ENCODE results near the gene MYL7.

MYL7 gene

GRCh38 chr7:44096326-44096881, 44.7 kb downstream of the MYL7 start:
- Histone ChIP-seq H3K4me1 (ENCODE audit: insufficient read depth, low read length, severe bottlenecking) (peaks cover 92% of the 10 kb centered on the region), H3K36me3 (ENCODE audit: insufficient read depth, low read length) (no peaks in the 10 kb centered on the region), H3K27ac (ENCODE audit: low read depth, low read length, poor library complexity, severe bottlenecking) (peak overlapping the region; percentile 96)

GRCh38 chr7:44095781-44096180, 45.4 kb downstream of the MYL7 start:
- no peak for TF ChIP-seq EZH2 (IDR thresholded peaks at IDR 0.05; ENCODE audit: borderline replicate concordance, low read length)
- TF ChIP-seq, protein P1, sequence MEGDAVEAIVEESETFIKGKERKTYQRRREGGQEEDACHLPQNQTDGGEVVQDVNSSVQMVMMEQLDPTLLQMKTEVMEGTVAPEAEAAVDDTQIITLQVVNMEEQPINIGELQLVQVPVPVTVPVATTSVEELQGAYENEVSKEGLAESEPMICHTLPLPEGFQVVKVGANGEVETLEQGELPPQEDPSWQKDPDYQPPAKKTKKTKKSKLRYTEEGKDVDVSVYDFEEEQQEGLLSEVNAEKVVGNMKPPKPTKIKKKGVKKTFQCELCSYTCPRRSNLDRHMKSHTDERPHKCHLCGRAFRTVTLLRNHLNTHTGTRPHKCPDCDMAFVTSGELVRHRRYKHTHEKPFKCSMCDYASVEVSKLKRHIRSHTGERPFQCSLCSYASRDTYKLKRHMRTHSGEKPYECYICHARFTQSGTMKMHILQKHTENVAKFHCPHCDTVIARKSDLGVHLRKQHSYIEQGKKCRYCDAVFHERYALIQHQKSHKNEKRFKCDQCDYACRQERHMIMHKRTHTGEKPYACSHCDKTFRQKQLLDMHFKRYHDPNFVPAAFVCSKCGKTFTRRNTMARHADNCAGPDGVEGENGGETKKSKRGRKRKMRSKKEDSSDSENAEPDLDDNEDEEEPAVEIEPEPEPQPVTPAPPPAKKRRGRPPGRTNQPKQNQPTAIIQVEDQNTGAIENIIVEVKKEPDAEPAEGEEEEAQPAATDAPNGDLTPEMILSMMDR (IDR thresholded peaks at IDR 0.05; ENCODE audit: low read length): no peak
- H3K4me1 ChIP-seq (ENCODE audit: insufficient read depth, low read length, severe bottlenecking): peaks cover 86% of the 10 kb centered on the region
- no peaks in the 10 kb centered on the region for H3K27me3 ChIP-seq (ENCODE audit: insufficient read depth, low read length)
- no peaks in the 10 kb centered on the region for H3K79me2 ChIP-seq (ENCODE audit: insufficient read depth, low read length)
- peak overlapping the region; percentile 22 for H3K4me3 ChIP-seq (ENCODE audit: low read depth, low read length, poor library complexity, severe bottlenecking)
- peaks cover 12% of the 10 kb centered on the region; the same call in 1 of the 2 replicates for H3F3A ChIP-seq (ENCODE audit: insufficient read depth, low read length)
- no peaks in the 10 kb centered on the region for H4K20me1 ChIP-seq (ENCODE audit: insufficient read depth, low read length)
- peak overlapping the region; percentile 44 for H3K4me2 ChIP-seq (ENCODE audit: low read length)
- H3K9me2 ChIP-seq (ENCODE audit: low read depth, low read length): no peaks in the 10 kb centered on the region
- H3K36me3 ChIP-seq (ENCODE audit: insufficient read depth, low read length): no peaks in the 10 kb centered on the region
- H3K9me3 ChIP-seq (ENCODE audit: low read length): no peaks in the 10 kb centered on the region
- peak overlapping the region; percentile 96 for H3K27ac ChIP-seq (ENCODE audit: low read depth, low read length, poor library complexity, severe bottlenecking)
- no peak overlapping the region for H2AFZ ChIP-seq (ENCODE audit: low read length)
- peak overlapping the region; percentile 61 for H3K9ac ChIP-seq (ENCODE audit: low read length)

More at GRCh38 chr7:44096326-44096881, 44.7 kb downstream of the MYL7 start:
- H3K9me3 ChIP-seq (ENCODE audit: low read length): no peaks in the 10 kb centered on the region
- peak overlapping the region; percentile 61 for H3K9ac ChIP-seq (ENCODE audit: low read length)
- H3K27me3 ChIP-seq (ENCODE audit: insufficient read depth, low read length): no peaks in the 10 kb centered on the region
- H3K79me2 ChIP-seq (ENCODE audit: insufficient read depth, low read length): no peaks in the 10 kb centered on the region
- H3K4me2 ChIP-seq (ENCODE audit: low read length): peak overlapping the region; percentile 44
- no peak overlapping the region for H2AFZ ChIP-seq (ENCODE audit: low read length)
- H3K9me2 ChIP-seq (ENCODE audit: low read depth, low read length): no peaks in the 10 kb centered on the region
- no peaks in the 10 kb centered on the region for H4K20me1 ChIP-seq (ENCODE audit: insufficient read depth, low read length)
- TF ChIP-seq, protein P1 (IDR thresholded peaks at IDR 0.05; ENCODE audit: low read length): no peak; the same call in 1 of the 2 replicates
- no peak for TF ChIP-seq EZH2 (IDR thresholded peaks at IDR 0.05; ENCODE audit: borderline replicate concordance, low read length)
- no peak overlapping the region for H3K4me3 ChIP-seq (ENCODE audit: low read depth, low read length, poor library complexity, severe bottlenecking)
- peaks cover 12% of the 10 kb centered on the region; the same call in 1 of the 2 replicates for H3F3A ChIP-seq (ENCODE audit: insufficient read depth, low read length)

DNA sequence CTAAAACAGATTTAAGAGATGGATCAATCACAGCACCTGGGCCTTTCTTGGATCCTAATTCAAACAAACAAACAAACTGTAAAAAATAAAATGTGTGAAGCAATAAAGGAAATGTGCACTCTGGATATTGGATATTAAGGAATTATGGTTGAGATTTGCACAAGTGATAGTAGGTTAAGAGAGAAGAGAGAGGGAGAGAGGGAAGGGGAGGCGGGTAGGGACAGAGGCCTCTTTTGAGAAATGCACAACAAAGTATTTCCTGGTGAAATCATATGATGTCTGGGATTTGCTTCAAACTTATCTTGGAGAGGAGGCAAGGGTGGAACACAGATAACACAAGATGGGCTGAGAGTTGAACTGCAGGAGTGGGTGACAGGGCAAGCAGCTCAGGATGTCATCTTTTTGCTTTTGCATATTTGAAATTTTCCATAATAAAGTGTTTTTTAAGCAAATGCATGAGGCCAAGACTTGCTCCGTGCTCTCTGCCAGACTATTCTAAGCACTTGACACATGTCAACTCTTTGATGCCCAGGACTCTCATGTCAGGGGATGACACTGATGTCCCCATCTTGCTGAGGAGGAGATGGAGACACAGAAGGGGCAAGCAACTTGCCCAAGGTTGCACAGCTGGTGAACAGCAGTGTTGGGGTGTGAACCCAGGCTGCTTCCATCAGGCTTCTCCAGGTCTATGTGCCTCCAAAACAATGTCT, 46.1 kb downstream of the MYL7 start:
- Histone ChIP-seq H3F3A (ENCODE audit: insufficient read depth, low read length) (peaks cover 12% of the 10 kb centered on the region; the same call in 1 of the 2 replicates), H3K79me2 (ENCODE audit: insufficient read depth, low read length) (no peaks in the 10 kb centered on the region), H2AFZ (ENCODE audit: low read length) (no peak overlapping the region), H3K36me3 (ENCODE audit: insufficient read depth, low read length) (no peaks in the 10 kb centered on the region), H3K4me2 (ENCODE audit: low read length) (peak overlapping the region; percentile 44), H3K27me3 (ENCODE audit: insufficient read depth, low read length) (no peaks in the 10 kb centered on the region), H3K9ac (ENCODE audit: low read length) (peak overlapping the region; percentile 61), H4K20me1 (ENCODE audit: insufficient read depth, low read length) (no peaks in the 10 kb centered on the region), H3K4me3 (ENCODE audit: low read depth, low read length, poor library complexity, severe bottlenecking) (peak overlapping the region; percentile 22), H3K9me3 (ENCODE audit: low read length) (no peaks in the 10 kb centered on the region), H3K27ac (ENCODE audit: low read depth, low read length, poor library complexity, severe bottlenecking) (peak overlapping the region; percentile 96), H3K4me1 (ENCODE audit: insufficient read depth, low read length, severe bottlenecking) (peaks cover 79% of the 10 kb centered on the region), H3K9me2 (ENCODE audit: low read depth, low read length) (no peaks in the 10 kb centered on the region)
- TF ChIP-seq, protein P1 (IDR thresholded peaks at IDR 0.05; ENCODE audit: low read length): no peak
- TF ChIP-seq EZH2 (IDR thresholded peaks at IDR 0.05; ENCODE audit: borderline replicate concordance, low read length): no peak

All from OCI-LY1 (cell line).